GM23338 (cell line): ENCODE measurements around the gene FAHD1. TPM values are rescaled to one million over a fixed set of nuclear protein-coding genes. Genes with fewer than 3 reads are reported as not detected.

Experiments used
- ATAC-seq: fragments of 200-7000 bp; cut with Tn5 transposase; 3 replicates; pipeline ENCODE4 v1.9.1; 2020
- DNase-seq: peaks from one replicate; pipeline ENCODE4 v3.0.0-alpha.2; 2015; ENCODE audit warnings: low spot score
- H2AFZ ChIP-seq: fragments of 200-600 bp; sonication (generic); 2 replicates; pipeline ENCODE4 v1.8.0; 2016; ENCODE audit warnings: antibody characterized with exemption, mild to moderate bottlenecking, moderate library complexity
- H3F3A ChIP-seq: fragments of 200-600 bp; sonication (generic); replicated peaks from 2 replicates; pipeline ENCODE4 v1.8.0; 2017; ENCODE audit warnings: antibody characterized with exemption, mixed run types, low read depth
- H3K27ac ChIP-seq: fragments of 200-600 bp; sonication (generic); 2 replicates; pipeline ENCODE4 v1.6.1; 2016; ENCODE audit warnings: low read depth
- H3K27me3 ChIP-seq: fragments of 200-600 bp; sonication (generic); 2 replicates; pipeline ENCODE4 v1.8.0; 2016; ENCODE audit warnings: mild to moderate bottlenecking, mixed run types, moderate library complexity; ENCODE audit not compliant: insufficient read depth
- H3K36me3 ChIP-seq: fragments of 200-600 bp; sonication (generic); 2 replicates; pipeline ENCODE4 v1.8.0; 2016; ENCODE audit warnings: mild to moderate bottlenecking; ENCODE audit not compliant: insufficient read depth
- H3K4me1 ChIP-seq: fragments of 200-600 bp; sonication (generic); 2 replicates; pipeline ENCODE4 v1.8.0; 2016; ENCODE audit warnings: mild to moderate bottlenecking, moderate library complexity; ENCODE audit not compliant: insufficient read depth
- H3K4me2 ChIP-seq: fragments of 200-600 bp; sonication (generic); 2 replicates; pipeline ENCODE4 v1.7.1; 2017; ENCODE audit warnings: mixed run types
- H3K4me3 ChIP-seq: fragments of 200-600 bp; sonication (generic); 2 replicates; pipeline ENCODE4 v1.6.1; 2016; ENCODE audit warnings: mixed run types
- H3K79me2 ChIP-seq: fragments of 200-600 bp; sonication (generic); replicated peaks from 2 replicates; pipeline ENCODE4 v1.8.0; 2017; ENCODE audit warnings: mild to moderate bottlenecking; ENCODE audit not compliant: insufficient read depth
- H3K9me2 ChIP-seq: fragments of 200-600 bp; sonication (generic); 2 replicates; pipeline ENCODE4 v1.8.0; 2017; ENCODE audit not compliant: insufficient read depth
- H4K20me1 ChIP-seq: fragments of 200-600 bp; sonication (generic); replicated peaks from 2 replicates; pipeline ENCODE4 v1.8.0; 2017; ENCODE audit warnings: mild to moderate bottlenecking; ENCODE audit not compliant: insufficient read depth
- H3K27ac Mint-ChIP-seq: 2 replicates; pipeline ENCODE4 v1.8.0; 2020; ENCODE audit warnings: inconsistent platforms, mild to moderate bottlenecking, moderate library complexity, mixed read lengths
- H3K27me3 Mint-ChIP-seq: 3 replicates; pipeline ENCODE4 v1.8.0; 2022; ENCODE audit warnings: low read depth, mild to moderate bottlenecking, moderate library complexity, mixed read lengths, inconsistent platforms; ENCODE audit not compliant: insufficient read depth, poor library complexity
- H3K36me3 Mint-ChIP-seq: 3 replicates; pipeline ENCODE4 v1.8.0; 2021; ENCODE audit warnings: low read depth, mild to moderate bottlenecking, inconsistent platforms, moderate library complexity, mixed read lengths
- H3K4me1 Mint-ChIP-seq: 3 replicates; pipeline ENCODE4 v1.8.0; 2020; ENCODE audit warnings: mild to moderate bottlenecking, inconsistent platforms, mixed read lengths
- H3K4me3 Mint-ChIP-seq: 3 replicates; pipeline ENCODE4 v1.8.0; 2021; ENCODE audit warnings: moderate library complexity, mild to moderate bottlenecking, inconsistent platforms, mixed read lengths
- H3K9me3 Mint-ChIP-seq: 3 replicates; pipeline ENCODE4 v1.8.0; 2020; ENCODE audit warnings: moderate library complexity, mild to moderate bottlenecking, inconsistent platforms, mixed read lengths
- CREB1 ChIP-seq: fragments of 250-450 bp; sonication (Bioruptor Pico); IDR thresholded peaks from 2 replicates; pipeline ENCODE4 v1.5.0; 2020; ENCODE audit warnings: low read depth, mild to moderate bottlenecking, moderate library complexity
- CTCF ChIP-seq, 2 experiments: fragments of 200-600 bp in 1 of 2; sonication (generic) in 1 of 2; conservative IDR thresholded peaks; 2 replicates each; pipeline versions ENCODE4 v1.5.1 to v1.6.1; 2016 to 2017; ENCODE audit warnings: antibody characterized with exemption in 2 of 2, low read depth in 2 of 2, mild to moderate bottlenecking in 2 of 2, moderate library complexity in 1 of 2
- ETS1 ChIP-seq: IDR thresholded peaks from 2 replicates; pipeline ENCODE4 v1.6.1; 2016; ENCODE audit warnings: antibody characterized with exemption
- EZH2 ChIP-seq: fragments of 200-600 bp; sonication (generic); IDR thresholded peaks from one replicate; pipeline ENCODE4 v1.8.0; 2017; ENCODE audit warnings: antibody characterized with exemption, mild to moderate bottlenecking, low read depth; ENCODE audit not compliant: unreplicated experiment
- EZH2phosphoT487 ChIP-seq: fragments of 200-600 bp; sonication (generic); IDR thresholded peaks from one replicate; pipeline ENCODE4 v1.8.1; 2018; ENCODE audit warnings: antibody characterized with exemption; ENCODE audit not compliant: unreplicated experiment
- JUNB ChIP-seq: IDR thresholded peaks from one replicate; pipeline ENCODE4 v1.6.1; 2016; ENCODE audit warnings: antibody characterized with exemption; ENCODE audit not compliant: unreplicated experiment
- NANOG ChIP-seq: IDR thresholded peaks from 2 replicates; pipeline ENCODE4 v1.6.1; 2016; ENCODE audit warnings: antibody characterized with exemption, borderline replicate concordance
- POLR2AphosphoS5 ChIP-seq: IDR thresholded peaks from 2 replicates; pipeline ENCODE4 v1.6.1; 2016; ENCODE audit warnings: antibody characterized with exemption, low read depth
- REST ChIP-seq: IDR thresholded peaks from one replicate; pipeline ENCODE4 v1.6.1; 2018; ENCODE audit warnings: antibody characterized with exemption; ENCODE audit not compliant: unreplicated experiment
- STAT1 ChIP-seq: IDR thresholded peaks from one replicate; pipeline ENCODE4 v1.6.1; 2016; ENCODE audit warnings: antibody characterized with exemption; ENCODE audit not compliant: unreplicated experiment
- ZNF114 ChIP-seq: fragments of 250-450 bp; sonication (Bioruptor Pico); IDR thresholded peaks from 2 replicates; pipeline ENCODE4 v1.5.0; 2020; ENCODE audit warnings: mild to moderate bottlenecking, moderate library complexity
- ZNF331 ChIP-seq: fragments of 250-450 bp; sonication (Bioruptor Pico); IDR thresholded peaks from 2 replicates; pipeline ENCODE4 v1.5.0; 2020; ENCODE audit warnings: low read depth, mild to moderate bottlenecking, moderate library complexity
- ZNF462 ChIP-seq: fragments of 250-450 bp; sonication (Bioruptor Pico); IDR thresholded peaks from 2 replicates; pipeline ENCODE4 v1.5.0; 2020; ENCODE audit warnings: mild to moderate bottlenecking, moderate library complexity
- polyA plus RNA-seq: library from polyadenylated mRNA; unstranded; fragments of >200 nt; fragmentation: Nextera tagmentation; extraction: Ambion mirVana; gene quantifications from 2 replicates; pipeline ENCODE4 v1.2.1, GENCODE V29; 2016
- total RNA-seq: library from RNA; depleted of rRNA; stranded (reverse); fragments of >200 nt; shearing (Covaris generic); gene quantifications from 2 replicates; pipeline ENCODE4 v1.2.3, GENCODE V29; 2014

The FAHD1 gene
- total and polyA plus RNA-seq, 2 experiments from 2014 or later: 21.0 to 23.9 TPM

GRCh38 chr16:1822801-1823200, 4.2 kb upstream of the FAHD1 start:
- Mint-ChIP-seq H3K4me1 (peaks cover 3% of the 10 kb centered on the region), H3K27ac (no peak overlapping the region), H3K27me3 (peaks cover 16% of the 10 kb centered on the region), H3K9me3 (peaks cover 3% of the 10 kb centered on the region; the same call in 1 of the 3 replicates), H3K4me3 (no peak overlapping the region), H3K36me3 (peaks cover 2% of the 10 kb centered on the region; the same call in 1 of the 3 replicates)
- TF ChIP-seq NANOG (no peak), EZH2phosphoT487 (no peak), ZNF114 (CRISPR knock-in tag) (no peak), JUNB (no peak), ZNF462 (CRISPR knock-in tag) (no peak), CREB1 (CRISPR knock-in tag) (no peak), EZH2 (no peak), REST (no peak), CTCF (conservative IDR thresholded peaks at IDR 0.05; ENCODE audit: low read depth in 2 of 2) (no peak), POLR2AphosphoS5 (no peak), ZNF331 (CRISPR knock-in tag) (no peak), STAT1 (no peak), ETS1 (no peak)
- Histone ChIP-seq H2AFZ (no peak overlapping the region), H3K27ac (no peak overlapping the region), H4K20me1 (no peaks in the 10 kb centered on the region; the same call in 1 of the 2 replicates), H3K9me2 (no peaks in the 10 kb centered on the region), H3K36me3 (no peaks in the 10 kb centered on the region), H3F3A (0 out of 2 replicates have a peak, but pooled peaks cover 6% of the 10 kb centered on the region), H3K4me3 (no peak overlapping the region), H3K27me3 (no peaks in the 10 kb centered on the region), H3K4me2 (no peak overlapping the region), H3K4me1 (peaks cover 2% of the 10 kb centered on the region), H3K79me2 (peaks cover 12% of the 10 kb centered on the region)
- ATAC-seq: no peak
- DNase-seq: no peak
